Left lobe of liver (tissue), 2 donors: ENCODE measurements around the gene SLC24A3. TPM values are rescaled to one million over a fixed set of nuclear protein-coding genes. Genes with fewer than 3 reads are reported as not detected.

Experiments used
- ATAC-seq: fragments of 200-7000 bp; cut with Tn5 transposase; one replicate; pipeline ENCODE4 v1.9.1; 2020; ENCODE audit warnings: mild to moderate bottlenecking, moderate library complexity
- DNase-seq: peaks from one replicate; pipeline ENCODE4 v3.0.0-alpha.2; 2020; ENCODE audit warnings: low spot score
- total RNA-seq: library from RNA; stranded (reverse); gene quantifications from one replicate; pipeline ENCODE4 v1.2.1, GENCODE V29; 2021
- donor health status: DM: no; HTN: no; CAD: no; lungs with moderate emphysema.
- donor health status: DM: no; HTN: yes; CAD: no.

SLC24A3 gene
- total RNA-seq, 1 donor from 2014 or later: 0.35 TPM

- ATAC-seq: no peak
- no peak for DNase-seq
Measured at GRCh38 chr20:19725814-19726525, 513.5 kb downstream of the SLC24A3 start.

GRCh38 chr20:19727251-19727847, 514.9 kb downstream of the SLC24A3 start:
- no peak for DNase-seq
- no peak for ATAC-seq

GRCh38 chr20:19729672-19730071, 517.2 kb downstream of the SLC24A3 start:
- no peak for ATAC-seq
- no peak for DNase-seq

GRCh38 chr20:19730706-19731105, 518.3 kb downstream of the SLC24A3 start:
- DNase-seq (no peak), ATAC-seq (no peak)

- DNase-seq (no peak), ATAC-seq (no peak)
Measured at GRCh38 chr20:19734811-19735210, 522.4 kb downstream of the SLC24A3 start.

- ATAC-seq: peak; percentile 36
- no peak for DNase-seq
Measured at GRCh38 chr20:19735446-19735845, 523.0 kb downstream of the SLC24A3 start.

GRCh38 chr20:19737025-19737424, 524.6 kb downstream of the SLC24A3 start:
- DNase-seq (no peak), ATAC-seq (no peak)

GRCh38 chr20:19738951-19739350, 526.5 kb downstream of the SLC24A3 start:
- ATAC-seq (no peak), DNase-seq (no peak)

DNA sequence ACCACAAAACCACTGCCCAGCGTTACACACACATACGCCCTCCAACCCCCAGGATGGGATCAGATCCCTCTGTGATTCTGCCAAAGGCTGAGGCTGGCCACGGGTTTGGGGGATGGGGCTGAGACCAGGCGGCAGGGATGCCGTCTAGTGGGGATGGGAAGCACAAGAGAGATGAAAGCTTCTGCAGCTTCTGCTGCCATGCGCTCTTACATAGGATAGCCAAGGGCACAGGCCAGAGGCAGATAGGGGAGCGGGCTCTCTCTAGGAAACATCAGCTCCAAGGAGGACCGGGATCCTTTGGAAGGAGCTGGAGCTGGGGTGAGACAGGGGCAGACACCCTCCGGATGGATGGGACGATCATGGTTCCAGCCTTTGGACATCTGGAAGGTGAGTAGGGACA, 526.9 kb downstream of the SLC24A3 start:
- no peak for ATAC-seq
- DNase-seq: no peak

DNA sequence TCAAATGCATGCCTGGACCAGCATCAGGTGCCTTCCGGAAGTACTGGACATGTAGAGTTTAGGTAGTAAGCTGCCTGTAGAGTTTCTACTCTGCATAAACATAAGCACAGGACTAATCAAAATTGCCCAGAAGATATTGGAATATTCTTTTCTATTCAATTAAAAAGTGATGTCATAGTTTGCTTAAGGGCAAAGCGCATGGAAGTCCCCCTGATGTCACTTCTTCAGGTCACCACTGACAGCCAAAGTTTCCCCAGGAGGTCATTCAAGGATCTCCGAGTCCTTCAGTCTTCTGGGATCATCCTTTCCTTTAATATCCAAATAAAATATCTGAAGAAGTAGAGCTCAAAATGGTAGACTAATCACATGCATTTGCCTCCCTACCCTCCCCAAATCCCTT, 528.1 kb downstream of the SLC24A3 start:
- no peak for ATAC-seq
- no peak for DNase-seq

- DNase-seq (no peak), ATAC-seq (no peak)
Measured at GRCh38 chr20:19741924-19742323, 529.5 kb downstream of the SLC24A3 start.

- no peak for ATAC-seq
- DNase-seq: no peak
Measured at GRCh38 chr20:19742974-19743639, 530.7 kb downstream of the SLC24A3 start.

GRCh38 chr20:19743640-19743995, 531.2 kb downstream of the SLC24A3 start:
- ATAC-seq (no peak), DNase-seq (no peak)

- ATAC-seq: no peak
- no peak for DNase-seq
Measured at GRCh38 chr20:19745106-19745505, 532.7 kb downstream of the SLC24A3 start.

DNA sequence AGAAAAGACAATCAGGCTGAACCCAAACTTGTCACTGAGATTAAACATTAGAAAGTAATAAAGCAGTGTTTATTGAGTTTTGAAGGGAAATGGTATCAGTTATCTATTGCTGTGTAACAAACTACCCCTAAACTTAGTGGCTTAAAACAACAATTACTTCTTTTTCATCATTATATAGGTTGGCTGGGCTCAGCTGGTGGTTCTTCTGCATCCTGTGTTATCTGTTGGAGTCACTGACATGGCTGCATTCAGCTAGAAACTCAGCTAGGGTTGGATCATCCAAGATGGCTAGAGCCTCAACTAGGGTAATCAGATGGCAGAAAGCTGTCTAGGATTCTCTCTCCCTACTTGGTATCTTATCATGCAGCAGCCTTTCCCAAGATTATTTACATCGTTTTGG, 533.1 kb downstream of the SLC24A3 start:
- ATAC-seq (no peak), DNase-seq (no peak)

DNA sequence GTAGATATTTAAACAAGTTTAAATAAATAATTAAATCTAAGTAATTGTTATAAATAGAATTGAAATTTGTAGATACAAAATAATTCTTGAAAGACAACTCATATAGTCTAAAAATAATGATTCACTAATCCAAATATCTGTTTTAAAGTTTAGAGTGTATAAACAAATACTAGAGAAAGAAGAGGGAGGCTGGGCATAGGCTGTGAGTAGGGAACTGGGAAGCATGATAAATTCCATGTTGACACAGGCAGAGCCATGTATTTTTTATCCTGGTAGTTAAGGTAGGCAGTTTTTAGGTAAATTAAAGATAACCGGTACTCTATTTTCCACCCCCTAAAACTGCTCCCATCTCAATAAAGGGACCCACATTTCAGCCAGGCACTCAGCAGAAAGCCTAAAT, 534.0 kb downstream of the SLC24A3 start:
- DNase-seq: no peak
- ATAC-seq: no peak

GRCh38 chr20:19747903-19748302, 535.5 kb downstream of the SLC24A3 start:
- DNase-seq: no peak
- ATAC-seq: no peak

- DNase-seq (no peak), ATAC-seq (no peak)
Measured at GRCh38 chr20:19748681-19749080, 536.2 kb downstream of the SLC24A3 start.

DNA sequence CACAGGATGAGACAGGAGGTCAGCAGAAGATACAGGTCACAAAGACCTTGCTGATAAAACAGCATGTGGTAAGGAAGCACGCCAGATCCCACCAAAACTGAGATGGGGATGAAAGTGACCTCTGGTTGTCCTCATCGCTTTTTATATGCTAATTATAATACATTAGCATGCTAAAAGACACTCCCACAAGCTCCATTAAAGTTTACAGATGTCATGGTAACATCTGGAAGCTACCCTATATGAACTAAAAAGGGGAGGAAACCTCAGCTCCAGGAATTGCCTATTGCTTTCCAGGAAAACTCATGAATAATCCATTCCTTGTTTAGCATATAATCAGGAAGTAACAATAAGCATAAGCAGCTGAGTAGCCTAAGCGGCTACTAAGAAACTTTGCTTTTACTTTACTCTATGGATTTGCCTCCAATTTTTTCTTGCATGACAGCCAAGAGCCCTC, 537.2 kb downstream of the SLC24A3 start:
- ATAC-seq: no peak
- DNase-seq: no peak

GRCh38 chr20:19750101-19750606, 537.7 kb downstream of the SLC24A3 start:
- ATAC-seq: no peak
- DNase-seq: no peak

GRCh38 chr20:19750907-19751636, 538.6 kb downstream of the SLC24A3 start:
- no peak for ATAC-seq
- no peak for DNase-seq
